Pancreas (tissue), 10 donors: ENCODE measurements around the gene TFIP11. TPM values are rescaled to one million over a fixed set of nuclear protein-coding genes. Genes with fewer than 3 reads are reported as not detected.
A peak's percentile ranks its signal among the peaks of the same experiment; 100 is the strongest.

ENCODE experiments used
- ATAC-seq, 4 donors: fragments of 200-7000 bp; cut with Tn5 transposase; one replicate each; pipeline versions ENCODE4 v1.8.0 to v1.9.1; 2020; ENCODE audit warnings: mild to moderate bottlenecking in 4 of 4, moderate library complexity in 4 of 4
- DNase-seq, 6 donors: peaks; one replicate each; pipeline ENCODE4 v3.0.0-alpha.2; 2020
- FAIRE-seq: peaks from 2 replicates; lab custom pipeline; 2012; peaks lifted over from hg19 to GRCh38; lab: Jason Lieb, UNC
- H3K27ac ChIP-seq, 4 donors: fragments of 200-600 bp; sonication (generic); 1 replicate in 3 of 4; 2 replicates in 1 of 4; pipeline versions ENCODE4 v1.5.0 to v1.8.0; 2020
- H3K27me3 ChIP-seq, 4 donors: fragments of 200-600 bp; one replicate each; pipeline ENCODE4 v1.8.0; 2021
- H3K36me3 ChIP-seq, 3 donors: fragments of 200-600 bp; sonication (generic) in 1 of 3; one replicate each; pipeline versions ENCODE4 v1.5.0 to v1.8.0; 2020 to 2021
- H3K4me1 ChIP-seq, 3 donors: fragments of 200-600 bp; one replicate each; pipeline ENCODE4 v1.8.0; 2021
- H3K4me3 ChIP-seq, 4 donors: fragments of 200-600 bp; sonication (generic) in 2 of 4; one replicate each; pipeline versions ENCODE4 v1.5.0 to v1.8.0; 2020 to 2021
- H3K9me3 ChIP-seq, 4 donors: fragments of 200-600 bp; one replicate each; pipeline ENCODE4 v1.8.0; 2021
- WGBS, 2 donors: extraction: QIAGEN DNeasy Blood & Tissue Kit; methylation state at CpG; one replicate each; pipeline ENCODE4 v1.1.7; 2013; 5-methylcytosine and 5-hydroxymethylcytosine counted together
- intact Hi-C, 3 donors: fragments of 100-400 bp; cut with DNase I; formaldehyde crosslinking; loops; one replicate each; pipeline versions ENCODE4 v1.11.1 to v1.14.2; 2022
- polyA plus RNA-seq, 2 donors: library from polyadenylated mRNA; stranded (reverse); fragments of 200-250 nt; gene quantifications; one replicate each; pipeline ENCODE4 v1.2.3, GENCODE V29; 2013
- total RNA-seq, 6 donors: library from RNA; stranded (reverse); fragmentation: NEBNext Ultra II Directional in 4 of 6; extraction: Animal tissue kit (Norgen Biotek cat#: 25700) in 4 of 6; gene quantifications; one replicate each; pipeline versions ENCODE4 v1.2.1 to v1.2.4, GENCODE V29; 2021 to 2023
- TF ChIP-seq, protein P1 (sequence below), 4 donors: fragments of 200-600 bp; sonication (generic) in 3 of 4; IDR thresholded peaks; one replicate each; pipeline versions ENCODE4 v1.5.0 to v1.8.0; 2021; ENCODE audit warnings: antibody characterized with exemption in 4 of 4
- donor health status: healthy with polysubstance abuse.
- donor health status: DM: no; HTN: no; CAD: no; lungs with moderate emphysema.
- donor health status: DM: no; HTN: no; CAD: no.
- donor health status: control.
- donor health status: control.
- donor health status: Bipolar disorder and iron deficiency.
- donor health status: DM: yes; HTN: yes; CAD: no.
- donor health status: DM: no; HTN: no; CAD: no.
- donor health status: DM: no; HTN: no; CAD: no.
- donor health status: DM: yes; HTN: yes; CAD: no.

TFIP11 gene
- total and polyA plus RNA-seq, 8 donors: 11.0 to 26.7 (median 17.6) TPM

DNA sequence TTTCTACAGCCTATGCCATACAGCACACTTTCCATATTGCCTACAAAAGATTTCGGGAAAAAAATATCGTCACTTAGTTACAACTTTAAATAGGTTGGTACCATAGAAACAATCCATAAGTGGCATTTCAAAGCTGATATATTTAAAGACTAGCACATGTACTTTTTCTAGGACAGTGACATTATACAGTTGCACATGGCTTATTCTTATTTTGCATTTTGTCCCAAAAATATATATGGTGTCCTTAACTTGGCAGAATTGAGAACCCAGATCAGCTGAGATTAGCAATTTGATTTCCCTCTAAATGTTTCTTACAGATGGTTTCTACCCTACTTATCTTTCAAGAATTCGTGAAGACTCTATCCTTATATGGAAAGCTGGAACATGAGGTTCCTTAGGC is 3.7 kb upstream of the TFIP11 start:
- peaks cover 12 to 42% (median 15%) of the 10 kb centered on the region in 3 donors for H3K4me1 ChIP-seq
- no peak for ATAC-seq
- 64 to 69% methylated on average over 3 of the region's 3 CpGs for WGBS, 2 donors

DNA sequence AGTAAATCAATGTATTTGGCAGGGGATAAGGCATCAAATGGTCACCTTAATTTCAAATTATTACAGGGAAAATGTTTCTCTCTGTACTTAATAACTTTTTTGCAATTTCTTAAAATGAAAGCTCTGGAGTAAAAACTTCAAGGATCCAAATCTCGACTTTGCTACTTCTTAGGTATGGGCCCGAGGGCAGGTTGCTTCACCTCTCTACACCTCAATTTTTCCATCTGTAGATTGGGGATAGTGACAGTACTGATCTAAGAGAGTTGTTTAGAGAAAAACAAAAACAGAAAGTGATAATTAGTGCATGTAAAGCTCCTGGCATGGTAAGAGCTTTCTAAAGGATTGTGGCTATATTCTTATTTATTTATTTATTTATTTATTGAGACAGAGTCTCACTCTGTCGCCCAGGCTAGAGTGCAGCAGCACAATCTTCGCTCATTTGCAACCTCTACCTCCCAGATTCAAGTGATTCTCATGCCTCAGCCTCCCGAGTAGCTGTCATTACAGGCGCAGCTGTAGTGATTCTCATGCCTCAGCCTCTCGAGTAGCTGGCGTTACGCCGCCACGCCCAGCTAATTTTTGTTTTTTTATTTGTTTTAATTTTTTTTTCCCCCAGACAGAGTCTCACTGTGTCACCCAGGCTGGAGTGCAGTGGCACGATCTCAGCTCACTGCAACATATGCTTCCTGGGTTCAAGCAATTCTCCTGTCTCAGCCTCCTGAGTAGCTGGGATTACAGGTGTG is 2.3 kb upstream of the TFIP11 start:
- ATAC-seq: no peak
- TF ChIP-seq, protein P1, sequence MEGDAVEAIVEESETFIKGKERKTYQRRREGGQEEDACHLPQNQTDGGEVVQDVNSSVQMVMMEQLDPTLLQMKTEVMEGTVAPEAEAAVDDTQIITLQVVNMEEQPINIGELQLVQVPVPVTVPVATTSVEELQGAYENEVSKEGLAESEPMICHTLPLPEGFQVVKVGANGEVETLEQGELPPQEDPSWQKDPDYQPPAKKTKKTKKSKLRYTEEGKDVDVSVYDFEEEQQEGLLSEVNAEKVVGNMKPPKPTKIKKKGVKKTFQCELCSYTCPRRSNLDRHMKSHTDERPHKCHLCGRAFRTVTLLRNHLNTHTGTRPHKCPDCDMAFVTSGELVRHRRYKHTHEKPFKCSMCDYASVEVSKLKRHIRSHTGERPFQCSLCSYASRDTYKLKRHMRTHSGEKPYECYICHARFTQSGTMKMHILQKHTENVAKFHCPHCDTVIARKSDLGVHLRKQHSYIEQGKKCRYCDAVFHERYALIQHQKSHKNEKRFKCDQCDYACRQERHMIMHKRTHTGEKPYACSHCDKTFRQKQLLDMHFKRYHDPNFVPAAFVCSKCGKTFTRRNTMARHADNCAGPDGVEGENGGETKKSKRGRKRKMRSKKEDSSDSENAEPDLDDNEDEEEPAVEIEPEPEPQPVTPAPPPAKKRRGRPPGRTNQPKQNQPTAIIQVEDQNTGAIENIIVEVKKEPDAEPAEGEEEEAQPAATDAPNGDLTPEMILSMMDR (IDR thresholded peaks at IDR 0.05): no peak
- H3K4me3 ChIP-seq: no peak overlapping the region
- H3K4me1 ChIP-seq: peaks cover 15 to 45% (median 15%) of the 10 kb centered on the region in 3 donors
- intact Hi-C loops: no loop called here
- 52 to 63% methylated on average over 12 of the region's 12 CpGs for WGBS, 2 donors
- peaks cover 0 to 5% (median 0%) of the 10 kb centered on the region in 3 donors for H3K36me3 ChIP-seq
- H3K27me3 ChIP-seq: no peaks in the 10 kb centered on the region
- peak in 1 of 6 donors; percentile 50 for DNase-seq
- H3K9me3 ChIP-seq: no peaks in the 10 kb centered on the region
- peak overlapping the region in 3 of 4 donors; percentile 1 to 81 (median 36) for H3K27ac ChIP-seq
- FAIRE-seq: no peak

More for the DNA sequence above, 3.7 kb upstream of the TFIP11 start:
- no peaks in the 10 kb centered on the region for H3K27me3 ChIP-seq
- no peak for DNase-seq
- intact Hi-C loops: no loop called here
- no peaks in the 10 kb centered on the region for H3K36me3 ChIP-seq
- peak overlapping the region in 2 of 4 donors; percentile 81 to 86 for H3K27ac ChIP-seq
- no peak overlapping the region for H3K4me3 ChIP-seq
- TF ChIP-seq, protein P1 (IDR thresholded peaks at IDR 0.05): no peak
- no peak for FAIRE-seq
- no peaks in the 10 kb centered on the region for H3K9me3 ChIP-seq

DNA sequence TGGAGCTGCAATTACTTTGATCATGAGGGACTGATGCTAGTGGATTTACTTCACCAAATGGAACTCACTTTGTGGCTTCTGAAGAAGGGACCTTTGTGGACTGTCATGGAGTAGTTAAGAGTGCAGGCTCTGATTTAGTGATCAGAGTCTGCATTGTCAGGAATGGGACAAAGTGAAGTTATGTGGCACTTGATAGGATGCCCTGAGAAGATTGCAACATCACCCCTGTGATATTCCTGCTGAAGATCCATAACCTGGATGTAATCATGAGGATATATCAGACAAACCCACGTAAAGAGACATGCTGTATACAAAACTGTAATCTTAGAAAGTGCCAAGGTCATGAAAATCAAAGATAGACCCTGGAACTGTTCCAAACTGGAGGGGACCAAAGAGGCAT is 1.6 kb upstream of the TFIP11 start:
- H3K4me3 ChIP-seq: no peak overlapping the region
- peaks cover 0 to 12% (median 7%) of the 10 kb centered on the region in 3 donors for H3K36me3 ChIP-seq
- no peak for DNase-seq
- no peak for ATAC-seq
- intact Hi-C loops: no loop called here
- FAIRE-seq: no peak
- H3K4me1 ChIP-seq: peaks cover 15 to 45% (median 15%) of the 10 kb centered on the region in 3 donors
- TF ChIP-seq, protein P1 (IDR thresholded peaks at IDR 0.05): no peak
- H3K27me3 ChIP-seq: no peaks in the 10 kb centered on the region
- H3K9me3 ChIP-seq: no peaks in the 10 kb centered on the region
- WGBS, 2 donors: 11 to 16% methylated on average over 1 of the region's 1 CpG
- H3K27ac ChIP-seq: peak overlapping the region in 2 of 4 donors; percentile 35 to 81

DNA sequence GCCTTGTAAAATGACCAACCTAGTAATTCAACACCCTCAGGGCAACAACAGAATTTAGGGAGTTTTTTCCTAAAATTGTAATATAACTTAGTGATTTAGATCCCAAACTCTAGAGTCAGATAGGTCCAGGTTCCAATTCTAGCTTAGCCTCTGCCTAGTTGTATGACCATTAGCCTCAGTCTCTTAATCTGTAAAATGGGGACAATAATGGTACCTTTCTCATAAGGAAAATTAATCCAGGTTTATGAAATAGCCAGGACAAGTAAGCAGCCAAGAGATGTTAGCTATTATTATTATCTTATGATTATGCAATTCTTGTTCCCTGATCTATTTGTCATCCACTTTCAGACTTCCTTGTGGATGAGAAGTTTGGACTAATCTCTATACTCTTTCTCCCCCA is 4.1 kb downstream of the TFIP11 start:
- DNase-seq (no peak), ATAC-seq (no peak), FAIRE-seq (no peak)
- no peak overlapping the region for H3K27ac ChIP-seq
- H3K4me3 ChIP-seq: no peak overlapping the region
- peaks cover 0 to 14% (median 10%) of the 10 kb centered on the region in 3 donors for H3K4me1 ChIP-seq
- no peaks in the 10 kb centered on the region for H3K9me3 ChIP-seq
- TF ChIP-seq, protein P1 (IDR thresholded peaks at IDR 0.05): no peak
- H3K36me3 ChIP-seq: peaks cover 6 to 68% (median 39%) of the 10 kb centered on the region in 3 donors
- intact Hi-C loops: no loop called here
- no peaks in the 10 kb centered on the region for H3K27me3 ChIP-seq

DNA sequence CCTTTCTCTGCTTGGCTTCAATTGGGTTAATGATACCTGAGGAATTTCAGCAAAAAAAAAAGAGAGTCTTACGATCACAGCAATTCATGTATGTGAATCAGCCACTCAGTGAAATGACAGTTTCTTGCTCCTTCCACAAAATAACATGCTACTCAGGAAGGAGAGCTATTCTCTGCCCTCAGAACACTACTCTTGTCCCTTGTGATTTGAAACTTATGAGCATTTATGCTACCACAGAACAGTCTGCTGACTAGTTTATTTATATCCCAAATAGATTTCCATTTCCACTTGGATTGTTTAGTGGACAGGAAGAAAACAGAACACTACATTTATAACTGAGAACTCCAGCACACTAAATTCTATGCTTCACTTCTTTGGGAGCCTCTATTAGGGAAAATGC is 8.5 kb downstream of the TFIP11 start:
- DNase-seq (no peak), FAIRE-seq (no peak), ATAC-seq (no peak)
- TF ChIP-seq, protein P1 (IDR thresholded peaks at IDR 0.05): no peak
- Histone ChIP-seq H3K4me1 (no peaks in the 10 kb centered on the region), H3K27ac (no peak overlapping the region), H3K9me3 (no peaks in the 10 kb centered on the region), H3K27me3 (no peaks in the 10 kb centered on the region), H3K4me3 (no peak overlapping the region), H3K36me3 (peaks cover 6 to 97% (median 64%) of the 10 kb centered on the region in 3 donors)
- WGBS, 2 donors: 79 to 86% methylated on average over 1 of the region's 1 CpG
- intact Hi-C loops: no loop called here
